ENCODE measurements around the gene MFAP2.

GRCh38 chr1:16977377-16977776, 3.0 kb downstream of the MFAP2 start:
- TF ChIP-seq CTCF (IDR thresholded peaks at IDR 0.05) = no peak
- TF ChIP-seq POLR2A (IDR thresholded peaks at IDR 0.05) = no peak

Measured in heart left ventricle (tissue), 13 donors.